Adrenal gland (tissue), 5 donors: ENCODE measurements around the gene FAU.

Source experiments
- CTCF ChIP-seq, 6 experiments: fragments of 450-650 bp in 4 of 6; fragments of 200-600 bp in 2 of 6; sonication (generic) in 1 of 6; IDR thresholded peaks; 1 replicate in 5 of 6; 2 replicates in 1 of 6; pipeline versions ENCODE4 v1.5.1 to v1.8.0; 2016 to 2021; ENCODE audit warnings: antibody characterized with exemption in 6 of 6, mild to moderate bottlenecking in 2 of 6, moderate library complexity in 1 of 6
- POLR2A ChIP-seq, 2 donors: fragments of 450-650 bp; IDR thresholded peaks; one replicate each; pipeline ENCODE4 v1.6.1; 2017; ENCODE audit warnings: antibody characterized with exemption in 2 of 2, mild to moderate bottlenecking in 2 of 2, moderate library complexity in 1 of 2
- donor health status: DM: no; HTN: no; CAD: no.

- TF ChIP-seq CTCF (IDR thresholded peaks at IDR 0.05) (no peak), POLR2A (IDR thresholded peaks at IDR 0.05) (no peak)
Measured at GRCh38 chr11:65107751-65108468, 14.0 kb downstream of the FAU start.
